Lower leg skin (tissue), 3 donors: ENCODE data around the gene GPR45.

Experiments
- CTCF ChIP-seq, 3 donors: fragments of 450-650 bp; IDR thresholded peaks; one replicate each; pipeline ENCODE4 v1.5.1; 2016; ENCODE audit warnings: antibody characterized with exemption in 3 of 3, mild to moderate bottlenecking in 3 of 3, moderate library complexity in 2 of 3
- POLR2A ChIP-seq, 2 donors: fragments of 450-650 bp; IDR thresholded peaks; one replicate each; pipeline ENCODE4 v1.6.1; 2016 to 2017; ENCODE audit warnings: antibody characterized with exemption in 2 of 2, mild to moderate bottlenecking in 1 of 2, moderate library complexity in 1 of 2

GRCh38 chr2:105291981-105292380 lies 50.4 kb downstream of the GPR45 start:
- TF ChIP-seq CTCF (IDR thresholded peaks at IDR 0.05) (no peak), POLR2A (IDR thresholded peaks at IDR 0.05) (no peak)
